Measurements from ENCODE around the gene SMCO2. TPM values are rescaled to one million over a fixed set of nuclear protein-coding genes. Genes with fewer than 3 reads are reported as not detected.

SMCO2 gene
- total and polyA plus RNA-seq, 10 of the 15 experiments (the other 5 are each of a cell fraction or from before 2014, with no cell fraction given): 0.11 to 2.3 (median 0.67) TPM

- RAD21 ChIA-PET (ENCODE audit: unreplicated experiment): no interaction called here
- POLR2A ChIA-PET: no interaction called here
- SMC1A ChIA-PET (ENCODE audit: uncharacterized antibody, unreplicated experiment): no interaction called here
- Histone ChIP-seq H3K79me2 (ENCODE audit: control insufficient read depth, insufficient read depth, low read length) (no peaks in the 10 kb centered on the region), H3K9ac (ENCODE audit: control insufficient read depth, insufficient read depth, low read length) (no peak overlapping the region), H4K20me1 (ENCODE audit: control insufficient read depth, insufficient read depth) (no peaks in the 10 kb centered on the region), H3K4me2 (ENCODE audit: control insufficient read depth, insufficient read depth) (no peak overlapping the region), H3K27me3 (replicated peaks in 1 of 2; ENCODE audit: control insufficient read depth in 2 of 2, insufficient read depth in 2 of 2, low read length in 1 of 2) (no peaks in the 10 kb centered on the region; a peak in 1 of 4 replicates), H3K4me1 (ENCODE audit: control insufficient read depth, insufficient read depth, low read length) (no peaks in the 10 kb centered on the region), H3K36me3 (ENCODE audit: control insufficient read depth in 2 of 2, insufficient read depth in 2 of 2, low read length in 1 of 2) (no peaks in the 10 kb centered on the region), H2AFZ (ENCODE audit: control insufficient read depth, low read depth, low read length) (no peak overlapping the region), H3K9me3 (replicated peaks; ENCODE audit: control insufficient read depth, insufficient read depth, low read length) (no peaks in the 10 kb centered on the region), H3K27ac (ENCODE audit: control insufficient read depth, insufficient read depth) (no peak overlapping the region), H3K4me3 (no peak overlapping the region)
- in situ Hi-C loops (cut with MboI) (no loop called here), intact Hi-C loops (cut with micrococcal nuclease; ENCODE audit: unreplicated experiment) (no loop called here)
- no peak for ATAC-seq
- BruUV-seq (replicated peaks): no TSS peak
- FAIRE-seq: no peak
- WGBS (ENCODE audit: insufficient coverage, insufficient replicate concordance, low lambda C conversion rate, missing lambda C conversion rate): 74% methylated on average over 6 of the region's 6 CpGs
- TF ChIP-seq IKZF1 (conservative IDR thresholded peaks at IDR 0.05) (no peak), GABPA (IDR thresholded peaks at IDR 0.05; ENCODE audit: low read depth) (no peak), PKNOX1 (IDR thresholded peaks at IDR 0.05) (no peak), SREBF1 (IDR thresholded peaks at IDR 0.05; ENCODE audit: low read length) (no peak)
- DNase-seq (ENCODE audit: low read depth, low spot score): no peak
- CTCF ChIA-PET: no interaction called here
These were observed 46.9 kb downstream of the SMCO2 start for GRCh38 chr12:27493260-27493940.

- intact Hi-C loops (cut with micrococcal nuclease; ENCODE audit: unreplicated experiment) (no loop called here), in situ Hi-C loops (cut with MboI) (no loop called here)
- BruUV-seq (replicated peaks): no TSS peak
- Histone ChIP-seq H3K4me1 (ENCODE audit: control insufficient read depth, insufficient read depth, low read length) (no peaks in the 10 kb centered on the region), H3K27me3 (replicated peaks in 1 of 2; ENCODE audit: control insufficient read depth in 2 of 2, insufficient read depth in 2 of 2, low read length in 1 of 2) (no peaks in the 10 kb centered on the region; a peak in 1 of 4 replicates), H3K27ac (ENCODE audit: control insufficient read depth, insufficient read depth) (no peak overlapping the region), H3K36me3 (ENCODE audit: control insufficient read depth in 2 of 2, insufficient read depth in 2 of 2, low read length in 1 of 2) (no peaks in the 10 kb centered on the region), H3K79me2 (ENCODE audit: control insufficient read depth, insufficient read depth, low read length) (no peaks in the 10 kb centered on the region), H4K20me1 (ENCODE audit: control insufficient read depth, insufficient read depth) (no peaks in the 10 kb centered on the region), H3K4me3 (no peak overlapping the region), H2AFZ (ENCODE audit: control insufficient read depth, low read depth, low read length) (no peak overlapping the region), H3K9ac (ENCODE audit: control insufficient read depth, insufficient read depth, low read length) (no peak overlapping the region), H3K4me2 (ENCODE audit: control insufficient read depth, insufficient read depth) (no peak overlapping the region), H3K9me3 (replicated peaks; ENCODE audit: control insufficient read depth, insufficient read depth, low read length) (no peaks in the 10 kb centered on the region)
- ChIA-PET SMC1A (ENCODE audit: uncharacterized antibody, unreplicated experiment) (no interaction called here), CTCF (no interaction called here), RAD21 (ENCODE audit: unreplicated experiment) (no interaction called here), POLR2A (no interaction called here)
- FAIRE-seq (no peak), DNase-seq (ENCODE audit: low read depth, low spot score) (no peak), ATAC-seq (no peak)
- WGBS (ENCODE audit: insufficient coverage, insufficient replicate concordance, low lambda C conversion rate, missing lambda C conversion rate): 53% methylated on average over 3 of the region's 3 CpGs
- TF ChIP-seq MTA2 (IDR thresholded peaks at IDR 0.05; ENCODE audit: low read depth): no peak
- no peak for TF ChIP-seq SIX5 (IDR thresholded peaks at IDR 0.05; ENCODE audit: low read depth, low read length, severe bottlenecking)
- TF ChIP-seq MTA3 (IDR thresholded peaks at IDR 0.05; ENCODE audit: borderline replicate concordance, low read length): no peak
These were observed 50.9 kb downstream of the SMCO2 start for GRCh38 chr12:27497446-27497845.

Measured in GM12878 (cell line).